GM21786 (cell line): ENCODE results near the gene GPR152.
"Not testable (repeated sequence)": the region's sequence is repeated elsewhere in the genome, so short reads cannot be mapped to it uniquely, and the experiment has no call there.

Source experiments
- ATAC-seq: cut with Tn5 transposase; IDR thresholded peaks from one replicate; pipeline ENCODE4 v1.9.1; 2021; ENCODE audit not compliant: unreplicated experiment

Gene GPR152

GRCh38 chr11:67410984-67411784 is 41.3 kb downstream of the GPR152 start:
- no peak for ATAC-seq

GRCh38 chr11:67410369-67410831 is 42.1 kb downstream of the GPR152 start:
- no peak for ATAC-seq

- ATAC-seq: no peak
These were observed 42.7 kb downstream of the GPR152 start for GRCh38 chr11:67409781-67410368.

GRCh38 chr11:67409261-67409666 is 43.3 kb downstream of the GPR152 start:
- ATAC-seq: no peak

- ATAC-seq: no peak
These were observed 43.9 kb downstream of the GPR152 start for GRCh38 chr11:67408437-67409200.

GRCh38 chr11:67407688-67408163 is 44.8 kb downstream of the GPR152 start:
- no peak for ATAC-seq

- ATAC-seq: no peak
These were observed 45.4 kb downstream of the GPR152 start for GRCh38 chr11:67406969-67407687.

- ATAC-seq: no peak
These were observed 46.0 kb downstream of the GPR152 start for GRCh38 chr11:67406420-67406968.

GRCh38 chr11:67405688-67406339 is 46.7 kb downstream of the GPR152 start:
- ATAC-seq: no peak

- ATAC-seq: no peak
These were observed 47.3 kb downstream of the GPR152 start for GRCh38 chr11:67405196-67405567.

- no peak for ATAC-seq
These were observed 47.9 kb downstream of the GPR152 start for GRCh38 chr11:67404515-67405195.

GRCh38 chr11:67403085-67403484 is 49.4 kb downstream of the GPR152 start:
- ATAC-seq: not testable (repeated sequence)

GRCh38 chr11:67402192-67402839 is 50.2 kb downstream of the GPR152 start:
- ATAC-seq: not testable (repeated sequence)

- peak; percentile 52 for ATAC-seq
These were observed 50.9 kb downstream of the GPR152 start, which contains the start of gene PPP1CA for GRCh38 chr11:67401495-67402191. PPP1CA (minus strand) TSS chr11:67401858; CDS start chr11:67401782, 76 bp downstream.
